ENCODE results near the gene GOPC.
"Not testable (repeated sequence)": the region's sequence is repeated elsewhere in the genome, so short reads cannot be mapped to it uniquely, and the experiment has no call there.

GOPC gene

GRCh38 chr6:117547688-117548621, 54.4 kb downstream of the GOPC start:
- no peak for DNase-seq

DNA sequence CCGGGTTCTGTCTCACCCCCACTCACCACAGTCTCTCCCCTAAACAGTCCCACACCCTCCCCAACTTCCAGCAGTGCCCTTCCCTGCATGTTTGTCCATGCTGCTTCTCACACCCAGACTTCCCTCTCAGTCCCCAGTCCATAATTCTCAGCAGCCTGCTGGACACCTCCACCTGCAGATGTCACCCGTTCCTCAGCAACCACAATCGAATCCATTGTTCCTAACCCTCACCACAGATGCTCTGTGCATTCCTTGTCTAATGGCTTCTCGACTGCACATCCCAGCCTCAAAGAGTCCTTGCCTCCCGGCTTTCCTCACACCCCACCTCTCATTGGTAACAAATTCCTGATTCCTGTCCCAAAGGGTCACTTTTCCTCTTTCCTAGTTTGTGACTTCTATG, 55.6 kb downstream of the GOPC start:
- no peak for DNase-seq

DNA sequence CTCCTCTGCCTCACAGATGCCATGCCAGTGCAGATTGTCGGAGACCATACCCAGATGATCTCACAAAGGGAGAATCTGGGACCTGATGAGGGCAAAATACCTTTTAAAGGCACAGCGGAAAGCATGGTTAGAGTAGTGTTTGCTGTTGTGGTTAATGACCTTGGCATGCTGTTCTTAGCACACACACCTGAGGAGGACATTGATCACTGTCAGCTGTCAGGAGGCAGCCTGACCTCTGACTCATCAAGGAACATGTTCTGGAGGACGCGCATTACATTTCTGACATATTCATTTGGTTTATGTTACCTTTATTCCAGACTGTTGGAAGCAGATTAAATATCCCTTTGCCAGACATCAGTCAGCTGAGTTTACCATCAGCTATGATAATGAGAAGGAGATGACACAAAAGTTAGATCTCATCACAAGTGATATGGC, 57.1 kb downstream of the GOPC start:
- DNase-seq: no peak

DNA sequence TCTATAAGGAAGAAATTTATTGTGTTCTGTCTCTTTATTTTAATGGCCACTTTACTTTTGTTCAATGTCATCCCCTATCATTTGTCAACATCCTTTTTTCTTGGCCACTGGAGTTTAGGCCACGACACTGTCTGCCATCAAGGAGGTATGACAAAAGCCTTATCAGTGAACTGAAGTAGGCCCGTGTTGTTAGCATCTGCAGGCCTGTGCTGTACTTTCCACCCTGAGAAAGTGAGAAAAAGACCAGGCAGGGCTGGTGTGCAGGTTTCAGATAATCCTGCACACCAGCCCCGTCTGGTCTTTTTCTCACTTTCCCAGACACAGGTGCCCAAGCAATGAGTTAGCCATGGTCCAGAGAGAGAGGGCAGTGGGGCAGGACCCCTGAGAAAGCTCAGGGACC, 57.6 kb downstream of the GOPC start:
- no peak for DNase-seq

DNA sequence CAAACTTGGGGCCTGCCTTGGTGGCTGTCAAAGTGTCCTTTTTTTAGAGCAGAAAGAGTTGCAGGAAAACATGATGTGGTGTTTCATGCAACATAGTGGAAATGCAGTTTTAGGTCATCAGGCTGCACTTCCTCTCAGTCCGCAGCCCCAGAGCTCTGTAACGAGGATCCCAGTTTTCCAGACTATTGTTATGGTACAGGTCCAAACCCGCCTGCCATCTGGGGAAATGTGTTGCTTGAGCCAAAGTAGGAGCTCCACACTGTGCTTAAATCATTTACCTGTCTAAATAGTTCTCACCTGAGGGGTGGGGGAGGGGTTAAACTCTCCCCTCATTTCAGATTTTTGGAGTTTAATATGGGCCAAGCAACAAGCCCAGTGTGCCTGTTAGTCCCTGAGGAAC, 59.8 kb downstream of the GOPC start:
- no peak for DNase-seq

DNA sequence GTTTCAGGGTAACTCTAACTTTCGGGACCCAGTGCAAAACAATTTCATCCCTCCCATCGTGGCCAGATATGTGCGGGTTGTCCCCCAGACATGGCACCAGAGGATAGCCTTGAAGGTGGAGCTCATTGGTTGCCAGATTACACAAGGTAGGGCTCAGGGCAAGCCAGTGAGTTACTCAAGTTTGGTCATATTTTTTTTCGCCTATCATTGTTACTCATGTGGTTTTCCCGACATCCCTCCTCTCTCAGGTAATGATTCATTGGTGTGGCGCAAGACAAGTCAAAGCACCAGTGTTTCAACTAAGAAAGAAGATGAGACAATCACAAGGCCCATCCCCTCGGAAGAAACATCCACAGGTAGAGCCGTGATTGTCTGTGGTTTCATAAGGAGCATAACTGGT, 61.6 kb downstream of the GOPC start:
- DNase-seq: no peak

GRCh38 chr6:117538615-117539014, 63.7 kb downstream of the GOPC start:
- DNase-seq: no peak

GRCh38 chr6:117536317-117536716, 66.0 kb downstream of the GOPC start:
- no peak for DNase-seq

GRCh38 chr6:117534974-117535373, 67.3 kb downstream of the GOPC start:
- no peak for DNase-seq

DNA sequence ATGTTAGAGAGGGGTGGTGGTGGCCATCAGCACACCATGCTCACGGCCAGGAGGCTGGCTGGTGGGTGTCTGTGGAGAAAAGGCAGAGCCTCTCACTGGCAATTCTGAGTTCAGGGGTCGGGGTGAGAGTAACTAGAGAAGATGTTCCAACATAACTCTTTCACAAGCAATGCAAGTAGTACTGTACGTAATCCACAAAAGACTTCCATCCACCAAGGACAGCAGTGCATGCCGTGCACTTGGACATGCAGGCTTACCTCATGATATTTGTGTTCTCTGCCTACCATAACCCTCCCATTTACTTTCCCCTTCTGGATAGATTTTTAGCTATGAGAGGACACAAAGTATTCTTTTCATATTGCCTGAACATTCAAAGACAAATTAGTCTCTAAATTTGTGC, 68.5 kb downstream of the GOPC start:
- no peak for DNase-seq

- no peak for DNase-seq
These were observed 70.2 kb downstream of the GOPC start for GRCh38 chr6:117531809-117532725.

DNA sequence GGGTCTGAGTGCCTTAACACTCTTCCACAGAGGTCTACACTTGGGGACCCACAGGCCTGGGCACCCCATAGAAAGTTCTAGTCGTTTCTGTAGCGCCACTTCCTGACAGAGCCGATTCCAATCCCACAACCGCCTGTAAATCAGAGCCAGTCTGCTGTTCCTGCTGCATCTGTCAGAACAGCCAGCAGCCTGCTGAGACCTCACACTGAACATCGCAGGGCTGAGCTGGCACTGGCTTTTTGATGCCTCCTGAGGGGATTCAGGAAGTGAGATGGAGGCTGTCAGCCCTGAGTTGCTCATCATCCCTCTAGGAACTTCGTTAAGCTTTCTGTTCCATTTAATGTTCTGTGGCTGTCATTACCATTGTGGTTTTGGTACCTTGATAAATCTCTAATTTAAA, 71.0 kb downstream of the GOPC start:
- no peak for DNase-seq

DNA sequence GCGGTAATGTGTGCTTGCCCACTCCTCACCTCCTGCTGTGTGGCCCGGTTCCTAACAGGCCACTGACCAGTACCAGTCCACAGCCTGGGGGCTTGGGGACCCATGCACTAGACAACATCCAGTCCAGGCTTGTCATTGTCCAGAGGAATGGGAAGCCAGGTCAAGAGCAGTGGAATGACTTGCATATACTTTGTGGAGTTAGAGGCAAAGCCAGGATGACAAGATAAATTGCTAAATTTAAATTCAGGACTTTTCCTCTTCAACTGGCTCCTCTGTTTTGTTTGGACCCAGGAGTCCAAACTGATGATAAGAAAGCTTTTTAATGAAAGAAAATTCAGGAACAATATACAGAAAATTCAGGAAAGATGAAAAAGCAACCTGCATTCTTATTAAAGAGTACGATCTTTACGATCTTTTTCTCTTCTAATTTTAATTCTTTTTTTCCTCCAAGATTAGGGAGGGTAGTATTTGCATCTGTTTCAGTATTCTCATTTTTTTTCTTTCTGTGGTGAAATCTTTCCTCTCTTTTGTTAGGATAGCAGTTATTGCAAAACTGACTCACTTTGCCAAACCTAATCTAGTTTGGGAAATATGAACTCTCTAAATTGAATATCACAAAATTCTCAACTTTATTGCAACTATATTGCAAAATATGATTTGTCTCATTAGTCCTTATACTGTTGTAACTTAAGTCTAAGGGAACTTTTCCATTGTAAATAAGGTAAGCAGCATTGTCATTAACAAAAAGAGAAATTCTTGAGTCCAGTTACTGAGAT, 71.7 kb downstream of the GOPC start:
- no peak for DNase-seq

- DNase-seq: no peak
These were observed 76.7 kb downstream of the GOPC start for GRCh38 chr6:117525607-117526006.

GRCh38 chr6:117521791-117522502, 80.4 kb downstream of the GOPC start:
- DNase-seq: no peak

- no peak for DNase-seq
These were observed 81.5 kb downstream of the GOPC start for GRCh38 chr6:117520603-117521395.

- no peak for DNase-seq
These were observed 83.4 kb downstream of the GOPC start for GRCh38 chr6:117518870-117519269.

DNA sequence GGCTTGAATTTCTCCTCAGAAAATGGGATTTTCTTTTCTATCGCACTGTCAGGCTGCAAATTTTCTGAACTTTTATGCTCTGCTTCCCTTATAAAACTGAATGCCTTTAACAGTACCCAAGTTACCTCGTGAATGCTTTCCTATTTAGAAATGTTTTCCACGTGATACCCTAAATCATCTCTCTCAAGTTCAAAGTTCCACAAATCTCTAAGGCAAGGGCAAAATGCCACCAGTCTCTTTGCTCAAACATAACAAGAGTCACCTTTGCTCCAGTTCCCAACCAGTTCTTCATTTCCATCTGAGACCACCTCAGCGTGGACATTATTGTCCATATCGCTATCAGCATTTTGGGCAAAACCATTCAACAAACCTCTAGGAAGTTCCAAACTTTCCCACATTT, 84.3 kb downstream of the GOPC start:
- not testable (repeated sequence) for DNase-seq

- DNase-seq: no peak
These were observed 87.0 kb downstream of the GOPC start for GRCh38 chr6:117515326-117515725.

- no peak for DNase-seq
These were observed 87.7 kb downstream of the GOPC start for GRCh38 chr6:117514655-117515054.

GRCh38 chr6:117513778-117514365, 88.4 kb downstream of the GOPC start:
- no peak for DNase-seq
